Ovary (tissue), 3 donors: ENCODE data around the gene ANXA4.

Experiments
- EP300 ChIP-seq: sonication (generic); formaldehyde crosslinking; IDR thresholded peaks from one replicate; pipeline ENCODE4 v1.6.1; 2017; ENCODE audit warnings: antibody characterized with exemption
- POLR2A ChIP-seq: fragments of 450-650 bp; IDR thresholded peaks from one replicate; pipeline ENCODE4 v1.6.1; 2017; ENCODE audit warnings: antibody characterized with exemption, mild to moderate bottlenecking, moderate library complexity
- TF ChIP-seq, protein P1 (sequence below), 3 donors: fragments of 450-650 bp in 2 of 3; fragments of 200-600 bp in 1 of 3; IDR thresholded peaks; one replicate each; pipeline versions ENCODE4 v1.5.1 to v1.8.0; 2016 to 2022; ENCODE audit warnings: antibody characterized with exemption in 3 of 3, mild to moderate bottlenecking in 1 of 3
- donor health status: DM: no; HTN: no; CAD: no.

- no peak for TF ChIP-seq POLR2A
- TF ChIP-seq, protein P1, sequence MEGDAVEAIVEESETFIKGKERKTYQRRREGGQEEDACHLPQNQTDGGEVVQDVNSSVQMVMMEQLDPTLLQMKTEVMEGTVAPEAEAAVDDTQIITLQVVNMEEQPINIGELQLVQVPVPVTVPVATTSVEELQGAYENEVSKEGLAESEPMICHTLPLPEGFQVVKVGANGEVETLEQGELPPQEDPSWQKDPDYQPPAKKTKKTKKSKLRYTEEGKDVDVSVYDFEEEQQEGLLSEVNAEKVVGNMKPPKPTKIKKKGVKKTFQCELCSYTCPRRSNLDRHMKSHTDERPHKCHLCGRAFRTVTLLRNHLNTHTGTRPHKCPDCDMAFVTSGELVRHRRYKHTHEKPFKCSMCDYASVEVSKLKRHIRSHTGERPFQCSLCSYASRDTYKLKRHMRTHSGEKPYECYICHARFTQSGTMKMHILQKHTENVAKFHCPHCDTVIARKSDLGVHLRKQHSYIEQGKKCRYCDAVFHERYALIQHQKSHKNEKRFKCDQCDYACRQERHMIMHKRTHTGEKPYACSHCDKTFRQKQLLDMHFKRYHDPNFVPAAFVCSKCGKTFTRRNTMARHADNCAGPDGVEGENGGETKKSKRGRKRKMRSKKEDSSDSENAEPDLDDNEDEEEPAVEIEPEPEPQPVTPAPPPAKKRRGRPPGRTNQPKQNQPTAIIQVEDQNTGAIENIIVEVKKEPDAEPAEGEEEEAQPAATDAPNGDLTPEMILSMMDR (IDR thresholded peaks at IDR 0.05): no peak
- no peak for TF ChIP-seq EP300
Measured at GRCh38 chr2:69725706-69726360, 16.1 kb upstream of the ANXA4 start.
